Amniotic stem cell (primary cell): ENCODE results near the gene HLA-DRA.

Experiments
- DNase-seq: peaks from one replicate; lab custom pipeline; 2025; lab: John Stamatoyannopoulos, UW

HLA-DRA gene

GRCh38 chr6:32439602-32440214, at the start of gene HLA-DRA:
HLA-DRA (plus strand) TSS chr6:32439887; CDS start chr6:32439951, 64 bp downstream.
- no peak for DNase-seq

- no peak for DNase-seq
Measured at GRCh38 chr6:32391505-32391904, 48.2 kb upstream of the HLA-DRA start.

- DNase-seq = no peak
Measured at GRCh38 chr6:32393665-32394420, 45.8 kb upstream of the HLA-DRA start.

GRCh38 chr6:32396028-32396427, 43.7 kb upstream of the HLA-DRA start:
- no peak for DNase-seq

GRCh38 chr6:32397252-32397920, 42.3 kb upstream of the HLA-DRA start:
- DNase-seq = no peak

GRCh38 chr6:32401284-32401963, 38.3 kb upstream of the HLA-DRA start:
- DNase-seq = no peak

- DNase-seq = no peak
Measured at GRCh38 chr6:32402812-32403211, 36.9 kb upstream of the HLA-DRA start.

GRCh38 chr6:32405656-32406055, 34.0 kb upstream of the HLA-DRA start:
- DNase-seq = no peak

- DNase-seq = no peak
Measured at GRCh38 chr6:32406197-32406596, 33.5 kb upstream of the HLA-DRA start.

GRCh38 chr6:32406857-32407256, 32.8 kb upstream of the HLA-DRA start, which contains the start of gene BTNL2:
BTNL2 (minus strand) TSS chr6:32407181; CDS start chr6:32407123, 58 bp downstream.
- no peak for DNase-seq

- DNase-seq = no peak
Measured at GRCh38 chr6:32410906-32411305, 28.8 kb upstream of the HLA-DRA start.

- DNase-seq = no peak
Measured at GRCh38 chr6:32411566-32412327, 27.9 kb upstream of the HLA-DRA start.

- peak; percentile 37 for DNase-seq
Measured at GRCh38 chr6:32413427-32414047, 26.1 kb upstream of the HLA-DRA start.

- DNase-seq = peak; percentile 38
Measured at GRCh38 chr6:32415521-32416019, 24.1 kb upstream of the HLA-DRA start.

- no peak for DNase-seq
Measured at GRCh38 chr6:32416036-32416435, 23.7 kb upstream of the HLA-DRA start.

GRCh38 chr6:32424589-32425300, 14.9 kb upstream of the HLA-DRA start:
- no peak for DNase-seq

GRCh38 chr6:32426338-32426737, 13.3 kb upstream of the HLA-DRA start:
- no peak for DNase-seq

GRCh38 chr6:32427218-32427617, 12.5 kb upstream of the HLA-DRA start:
- no peak for DNase-seq

GRCh38 chr6:32427934-32428474, 11.7 kb upstream of the HLA-DRA start:
- no peak for DNase-seq

GRCh38 chr6:32430179-32430578, 9.5 kb upstream of the HLA-DRA start:
- DNase-seq = no peak
